Measurements from ENCODE around the gene TSHR. TPM values are rescaled to one million over a fixed set of nuclear protein-coding genes. Genes with fewer than 3 reads are reported as not detected.

TSHR gene
- total RNA-seq, 3 donors from 2014 or later (not counting 1 experiment from before 2014, with no cell fraction given) = 0.80 TPM; not detected in 2

DNA sequence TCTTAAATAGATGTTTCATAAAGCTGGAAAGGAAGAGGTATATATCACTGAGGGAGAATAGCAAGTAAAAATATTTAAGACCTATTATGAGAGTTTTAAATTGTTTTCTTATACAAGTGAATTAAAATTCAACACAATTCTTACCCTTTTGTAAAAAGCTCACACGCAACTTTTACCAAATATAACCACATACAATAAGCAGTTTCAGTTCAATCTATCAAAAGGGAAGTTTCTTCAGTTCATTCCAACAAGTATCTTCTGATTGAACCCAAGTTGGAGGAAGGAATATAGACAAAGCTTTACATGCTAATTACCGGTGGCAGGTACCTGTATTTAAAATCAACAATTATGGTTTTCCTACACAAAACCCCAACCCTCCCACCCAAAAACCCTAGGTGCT lies 224.2 kb downstream of the TSHR start:
- H3K27ac ChIP-seq (ENCODE audit: low read length) = no peak overlapping the region
- no peak overlapping the region for H3K4me3 Mint-ChIP-seq
- H3K9me3 ChIP-seq (ENCODE audit: control insufficient read depth, insufficient read depth, low read length) = no peaks in the 10 kb centered on the region
- H3K27me3 ChIP-seq (ENCODE audit: control insufficient read depth, insufficient read depth, low read length) = no peaks in the 10 kb centered on the region
- no peak for ATAC-seq
- H3K36me3 ChIP-seq (ENCODE audit: control insufficient read depth, insufficient read depth, low read length) = peaks cover 28% of the 10 kb centered on the region
- peak overlapping the region in 1 of 2 donors; percentile 8 for H3K27ac Mint-ChIP-seq
- no peak for DNase-seq
- no CpG with 5 or more reads among the region's 2 CpGs for WGBS (ENCODE audit: insufficient coverage)
- H3K4me1 Mint-ChIP-seq = peaks cover 18 to 32% of the 10 kb centered on the region in 2 donors
- no peak overlapping the region for H3K4me3 ChIP-seq (ENCODE audit: low read length)
- no peaks in the 10 kb centered on the region for H3K4me1 ChIP-seq (ENCODE audit: control insufficient read depth, insufficient read depth, low read length)
- H3K9me3 Mint-ChIP-seq = no peaks in the 10 kb centered on the region
- H3K27me3 Mint-ChIP-seq (ENCODE audit: low read depth in 2 of 2) = no peaks in the 10 kb centered on the region
- peaks cover 18% of the 10 kb centered on the region for H3K36me3 Mint-ChIP-seq
- TF ChIP-seq, protein P1, sequence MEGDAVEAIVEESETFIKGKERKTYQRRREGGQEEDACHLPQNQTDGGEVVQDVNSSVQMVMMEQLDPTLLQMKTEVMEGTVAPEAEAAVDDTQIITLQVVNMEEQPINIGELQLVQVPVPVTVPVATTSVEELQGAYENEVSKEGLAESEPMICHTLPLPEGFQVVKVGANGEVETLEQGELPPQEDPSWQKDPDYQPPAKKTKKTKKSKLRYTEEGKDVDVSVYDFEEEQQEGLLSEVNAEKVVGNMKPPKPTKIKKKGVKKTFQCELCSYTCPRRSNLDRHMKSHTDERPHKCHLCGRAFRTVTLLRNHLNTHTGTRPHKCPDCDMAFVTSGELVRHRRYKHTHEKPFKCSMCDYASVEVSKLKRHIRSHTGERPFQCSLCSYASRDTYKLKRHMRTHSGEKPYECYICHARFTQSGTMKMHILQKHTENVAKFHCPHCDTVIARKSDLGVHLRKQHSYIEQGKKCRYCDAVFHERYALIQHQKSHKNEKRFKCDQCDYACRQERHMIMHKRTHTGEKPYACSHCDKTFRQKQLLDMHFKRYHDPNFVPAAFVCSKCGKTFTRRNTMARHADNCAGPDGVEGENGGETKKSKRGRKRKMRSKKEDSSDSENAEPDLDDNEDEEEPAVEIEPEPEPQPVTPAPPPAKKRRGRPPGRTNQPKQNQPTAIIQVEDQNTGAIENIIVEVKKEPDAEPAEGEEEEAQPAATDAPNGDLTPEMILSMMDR (IDR thresholded peaks at IDR 0.05) = no peak
- intact Hi-C loops (cut with micrococcal nuclease) = no loop called here

GRCh38 chr14:81187832-81188522 lies 232.6 kb downstream of the TSHR start:
- H3K36me3 ChIP-seq (ENCODE audit: control insufficient read depth, insufficient read depth, low read length) = peaks cover 58% of the 10 kb centered on the region
- no peak overlapping the region for H3K4me3 ChIP-seq (ENCODE audit: low read length)
- no peaks in the 10 kb centered on the region for H3K27me3 ChIP-seq (ENCODE audit: control insufficient read depth, insufficient read depth, low read length)
- Mint-ChIP-seq H3K27ac (peak overlapping the region; percentile 41 to 53), H3K27me3 (ENCODE audit: low read depth in 2 of 2) (no peaks in the 10 kb centered on the region), H3K4me3 (no peak overlapping the region), H3K4me1 (peaks cover 27 to 39% of the 10 kb centered on the region in 2 donors), H3K9me3 (no peaks in the 10 kb centered on the region), H3K36me3 (peaks cover 25% of the 10 kb centered on the region)
- TF ChIP-seq, protein P1 (IDR thresholded peaks at IDR 0.05) = no peak
- intact Hi-C loops (cut with micrococcal nuclease) = no loop called here
- 73% methylated on average over 4 of the region's 5 CpGs for WGBS (ENCODE audit: insufficient coverage)
- no peaks in the 10 kb centered on the region for H3K9me3 ChIP-seq (ENCODE audit: control insufficient read depth, insufficient read depth, low read length)
- DNase-seq (no peak), ATAC-seq (no peak)
- H3K4me1 ChIP-seq (ENCODE audit: control insufficient read depth, insufficient read depth, low read length) = peaks cover 2% of the 10 kb centered on the region
- H3K27ac ChIP-seq (ENCODE audit: low read length) = no peak overlapping the region

GRCh38 chr14:81192594-81192993 lies 237.2 kb downstream of the TSHR start:
- H3K4me1 Mint-ChIP-seq = peaks cover 22 to 30% of the 10 kb centered on the region in 2 donors
- Histone ChIP-seq H3K9me3 (ENCODE audit: control insufficient read depth, insufficient read depth, low read length) (no peaks in the 10 kb centered on the region), H3K27ac (ENCODE audit: low read length) (no peak overlapping the region), H3K4me1 (ENCODE audit: control insufficient read depth, insufficient read depth, low read length) (peaks cover 2% of the 10 kb centered on the region), H3K27me3 (ENCODE audit: control insufficient read depth, insufficient read depth, low read length) (no peaks in the 10 kb centered on the region), H3K36me3 (ENCODE audit: control insufficient read depth, insufficient read depth, low read length) (peaks cover 64% of the 10 kb centered on the region), H3K4me3 (ENCODE audit: low read length) (no peak overlapping the region)
- no peaks in the 10 kb centered on the region for H3K27me3 Mint-ChIP-seq (ENCODE audit: low read depth in 2 of 2)
- H3K27ac Mint-ChIP-seq = peak overlapping the region; percentile 36 to 55
- 48% methylated on average over 2 of the region's 2 CpGs for WGBS (ENCODE audit: insufficient coverage)
- H3K4me3 Mint-ChIP-seq = no peak overlapping the region
- no peaks in the 10 kb centered on the region for H3K9me3 Mint-ChIP-seq
- ATAC-seq (no peak), DNase-seq (peak in 1 of 2 donors; percentile 43)
- intact Hi-C loops (cut with micrococcal nuclease) = no loop called here
- H3K36me3 Mint-ChIP-seq = peaks cover 24% of the 10 kb centered on the region
- TF ChIP-seq, protein P1 (IDR thresholded peaks at IDR 0.05) = no peak
